ENCODE measurements around the gene PARVA. TPM values are rescaled to one million over a fixed set of nuclear protein-coding genes. Genes with fewer than 3 reads are reported as not detected.

The PARVA gene
- total RNA-seq, 1 donor from 2014 or later, result 54.5 TPM

GRCh38 chr11:12526789-12527188 lies 149.4 kb downstream of the PARVA start:
- DNase-seq (ENCODE audit: low read depth), result peak; percentile 53

- no peak for DNase-seq (ENCODE audit: low read depth)
These were observed 151.1 kb downstream of the PARVA start for GRCh38 chr11:12528487-12528886.

- peak; percentile 15 for DNase-seq (ENCODE audit: low read depth)
These were observed 151.7 kb downstream of the PARVA start for GRCh38 chr11:12529041-12529440.

GRCh38 chr11:12529793-12530192 lies 152.4 kb downstream of the PARVA start:
- no peak for DNase-seq (ENCODE audit: low read depth)

GRCh38 chr11:12531020-12531419 lies 153.6 kb downstream of the PARVA start:
- no peak for DNase-seq (ENCODE audit: low read depth)

- no peak for DNase-seq (ENCODE audit: low read depth)
These were observed 154.3 kb downstream of the PARVA start for GRCh38 chr11:12531681-12532080.

- no peak for DNase-seq (ENCODE audit: low read depth)
These were observed 155.2 kb downstream of the PARVA start for GRCh38 chr11:12532580-12532979.

- no peak for DNase-seq (ENCODE audit: low read depth)
These were observed 157.2 kb downstream of the PARVA start for GRCh38 chr11:12534549-12534948.

GRCh38 chr11:12535321-12535720 lies 157.9 kb downstream of the PARVA start:
- DNase-seq (ENCODE audit: low read depth), result no peak

GRCh38 chr11:12536566-12536965 lies 159.2 kb downstream of the PARVA start:
- DNase-seq (ENCODE audit: low read depth), result no peak

- DNase-seq (ENCODE audit: low read depth), result no peak
These were observed 160.5 kb downstream of the PARVA start for GRCh38 chr11:12537778-12538401.

- no peak for DNase-seq (ENCODE audit: low read depth)
These were observed 161.6 kb downstream of the PARVA start for GRCh38 chr11:12538889-12539421.

GRCh38 chr11:12539572-12539971 lies 162.2 kb downstream of the PARVA start:
- peak; percentile 38 for DNase-seq (ENCODE audit: low read depth)

- no peak for DNase-seq (ENCODE audit: low read depth)
These were observed 162.8 kb downstream of the PARVA start for GRCh38 chr11:12540075-12540680.

GRCh38 chr11:12540913-12541582 lies 163.7 kb downstream of the PARVA start:
- peak; percentile 77 for DNase-seq (ENCODE audit: low read depth)

- DNase-seq (ENCODE audit: low read depth), result no peak
These were observed 164.3 kb downstream of the PARVA start for GRCh38 chr11:12541583-12542151.

GRCh38 chr11:12542186-12542935 lies 165.0 kb downstream of the PARVA start:
- DNase-seq (ENCODE audit: low read depth), result no peak

GRCh38 chr11:12543596-12544415 lies 166.4 kb downstream of the PARVA start:
- peak; percentile 13 for DNase-seq (ENCODE audit: low read depth)

GRCh38 chr11:12544986-12545775 lies 167.8 kb downstream of the PARVA start:
- no peak for DNase-seq (ENCODE audit: low read depth)

- no peak for DNase-seq (ENCODE audit: low read depth)
These were observed 168.8 kb downstream of the PARVA start for GRCh38 chr11:12546122-12546521.

Measured in renal cortical epithelial cell (primary cell).